ELR (cell line): ENCODE results near the gene WWOX.

ENCODE experiments used
- DNase-seq: peaks from one replicate; pipeline ENCODE4 v3.0.0-alpha.2; 2015; ENCODE audit warnings: low read depth

WWOX gene

GRCh38 chr16:78271981-78272380, 172.5 kb downstream of the WWOX start:
- no peak for DNase-seq

- no peak for DNase-seq
Measured at GRCh38 chr16:78274771-78275170, 175.3 kb downstream of the WWOX start.

GRCh38 chr16:78275420-78275819, 176.0 kb downstream of the WWOX start:
- DNase-seq: no peak

- DNase-seq: no peak
Measured at GRCh38 chr16:78277321-78278055, 178.0 kb downstream of the WWOX start.

GRCh38 chr16:78278056-78278450, 178.6 kb downstream of the WWOX start:
- DNase-seq: no peak

- DNase-seq: no peak
Measured at GRCh38 chr16:78281115-78281514, 181.7 kb downstream of the WWOX start.

GRCh38 chr16:78283548-78284251, 184.2 kb downstream of the WWOX start:
- DNase-seq: no peak

- no peak for DNase-seq
Measured at GRCh38 chr16:78284326-78284725, 184.9 kb downstream of the WWOX start.

- DNase-seq: no peak
Measured at GRCh38 chr16:78284957-78285434, 185.5 kb downstream of the WWOX start.

- no peak for DNase-seq
Measured at GRCh38 chr16:78285437-78285922, 186.0 kb downstream of the WWOX start.

- no peak for DNase-seq
Measured at GRCh38 chr16:78286065-78286464, 186.6 kb downstream of the WWOX start.

GRCh38 chr16:78288888-78289287, 189.4 kb downstream of the WWOX start:
- DNase-seq: no peak

- no peak for DNase-seq
Measured at GRCh38 chr16:78289373-78289772, 189.9 kb downstream of the WWOX start.

GRCh38 chr16:78289844-78290277, 190.4 kb downstream of the WWOX start:
- DNase-seq: no peak

GRCh38 chr16:78290395-78290794, 190.9 kb downstream of the WWOX start:
- no peak for DNase-seq

- no peak for DNase-seq
Measured at GRCh38 chr16:78290872-78291591, 191.6 kb downstream of the WWOX start.

GRCh38 chr16:78291604-78292003, 192.2 kb downstream of the WWOX start:
- no peak for DNase-seq

GRCh38 chr16:78292086-78292843, 192.8 kb downstream of the WWOX start:
- DNase-seq: no peak

- no peak for DNase-seq
Measured at GRCh38 chr16:78292844-78293380, 193.5 kb downstream of the WWOX start.

- no peak for DNase-seq
Measured at GRCh38 chr16:78294538-78295225, 195.2 kb downstream of the WWOX start.

GRCh38 chr16:78297066-78297666, 197.7 kb downstream of the WWOX start:
- no peak for DNase-seq
